ENCODE data around the gene TRIM61.

- TF ChIP-seq CTCF (IDR thresholded peaks at IDR 0.05; ENCODE audit: low read depth, low read length, missing input control) (no peak), REST (IDR thresholded peaks at IDR 0.05) (no peak), ZBTB33 (IDR thresholded peaks at IDR 0.05) (no peak), YY1 (IDR thresholded peaks at IDR 0.05) (no peak), TAF1 (conservative IDR thresholded peaks at IDR 0.05) (no peak), MAX (IDR thresholded peaks at IDR 0.05) (no peak), RXRA (IDR thresholded peaks at IDR 0.05) (no peak), FOXA2 (IDR thresholded peaks at IDR 0.05) (no peak), FOXA1 (IDR thresholded peaks at IDR 0.05) (no peak)
Measured at GRCh38 chr4:165010487-165010886, 33.0 kb upstream of the TRIM61 start.
